NCI-H345 (cell line): Measurements from ENCODE around the gene CCDC68.
A peak's percentile ranks its signal among the peaks of the same experiment; 100 is the strongest.
"Not testable (repeated sequence)": the region's sequence is repeated elsewhere in the genome, so short reads cannot be mapped to it uniquely, and the experiment has no call there.

Experiments used
- DNase-seq: peaks from one replicate; lab custom pipeline; 2025; lab: John Stamatoyannopoulos, UW

CCDC68 gene

GRCh38 chr18:54958704-54959625 is at the start of gene CCDC68:
CCDC68 (minus strand) TSS chr18:54959461; CDS start chr18:54942791, 16,670 bp downstream.
- DNase-seq: no peak

GRCh38 chr18:55007602-55008001 is 48.3 kb upstream of the CCDC68 start:
- no peak for DNase-seq

GRCh38 chr18:55003695-55004094 is 44.4 kb upstream of the CCDC68 start:
- DNase-seq: no peak

GRCh38 chr18:55002261-55002660 is 43.0 kb upstream of the CCDC68 start:
- no peak for DNase-seq

GRCh38 chr18:55001394-55002024 is 42.2 kb upstream of the CCDC68 start:
- DNase-seq: no peak

- DNase-seq: no peak
Observed at GRCh38 chr18:55000529-55000928, 41.3 kb upstream of the CCDC68 start.

- no peak for DNase-seq
Observed at GRCh38 chr18:54999016-54999415, 39.8 kb upstream of the CCDC68 start.

- no peak for DNase-seq
Observed at GRCh38 chr18:54995421-54996143, 36.3 kb upstream of the CCDC68 start.

- DNase-seq: no peak
Observed at GRCh38 chr18:54991981-54992380, 32.7 kb upstream of the CCDC68 start.

GRCh38 chr18:54984908-54985307 is 25.6 kb upstream of the CCDC68 start:
- DNase-seq: no peak

GRCh38 chr18:54983791-54984190 is 24.5 kb upstream of the CCDC68 start:
- no peak for DNase-seq

GRCh38 chr18:54983041-54983686 is 23.9 kb upstream of the CCDC68 start:
- DNase-seq: peak; percentile 33

GRCh38 chr18:54981076-54981475 is 21.8 kb upstream of the CCDC68 start:
- DNase-seq: no peak

- DNase-seq: no peak
Observed at GRCh38 chr18:54975598-54975997, 16.3 kb upstream of the CCDC68 start.

- DNase-seq: no peak
Observed at GRCh38 chr18:54973046-54973445, 13.8 kb upstream of the CCDC68 start.

- DNase-seq: no peak
Observed at GRCh38 chr18:54968807-54969206, 9.5 kb upstream of the CCDC68 start.

- not testable (repeated sequence) for DNase-seq
Observed at GRCh38 chr18:54968237-54968636, 9.0 kb upstream of the CCDC68 start.

- no peak for DNase-seq
Observed at GRCh38 chr18:54967786-54968185, 8.5 kb upstream of the CCDC68 start.

- DNase-seq: no peak
Observed at GRCh38 chr18:54964741-54965140, 5.5 kb upstream of the CCDC68 start.

- DNase-seq: no peak
Observed at GRCh38 chr18:54962919-54963645, 3.8 kb upstream of the CCDC68 start.

GRCh38 chr18:54961868-54962267 is 2.6 kb upstream of the CCDC68 start:
- DNase-seq: no peak
